Progenitor cell of endocrine pancreas (in vitro differentiated cells): ENCODE results near the gene DLGAP3. TPM values are rescaled to one million over a fixed set of nuclear protein-coding genes. Genes with fewer than 3 reads are reported as not detected.
"Not testable (repeated sequence)": the region's sequence is repeated elsewhere in the genome, so short reads cannot be mapped to it uniquely, and the experiment has no call there.

Experiments used
- DNase-seq: peaks from one replicate; pipeline ENCODE4 v3.0.0; 2021; ENCODE audit warnings: low spot score; ENCODE audit not compliant: unreplicated experiment
- H3K27ac Mint-ChIP-seq: 2 replicates; pipeline ENCODE4 v1.8.0; 2021; ENCODE audit warnings: mild to moderate bottlenecking, moderate library complexity, mixed read lengths
- H3K27me3 Mint-ChIP-seq: 2 replicates; pipeline ENCODE4 v1.8.0; 2021; ENCODE audit warnings: mixed read lengths
- H3K36me3 Mint-ChIP-seq: 2 replicates; pipeline ENCODE4 v1.8.0; 2022; ENCODE audit warnings: mixed read lengths; ENCODE audit not compliant: insufficient read depth
- H3K4me1 Mint-ChIP-seq: 2 replicates; pipeline ENCODE4 v1.8.0; 2021; ENCODE audit warnings: low read depth, mixed read lengths
- H3K4me3 Mint-ChIP-seq: 2 replicates; pipeline ENCODE4 v1.8.0; 2021; ENCODE audit warnings: low read depth, mild to moderate bottlenecking, moderate library complexity, mixed read lengths
- H3K9me3 Mint-ChIP-seq: 2 replicates; pipeline ENCODE4 v1.8.0; 2021; ENCODE audit warnings: low read depth, mixed read lengths
- CTCF ChIP-seq: fragments of 200-600 bp; sonication (generic); IDR thresholded peaks from one replicate; pipeline ENCODE4 v1.5.0; 2021; ENCODE audit warnings: antibody characterized with exemption, mild to moderate bottlenecking; ENCODE audit not compliant: unreplicated experiment
- total RNA-seq: library from RNA; stranded (reverse); gene quantifications from 2 replicates; pipeline ENCODE4 v1.2.1, GENCODE V29; 2021

Gene DLGAP3
- total RNA-seq, 1 donor from 2014 or later: 1.3 TPM

GRCh38 chr1:34946211-34946610 is 16.8 kb upstream of the DLGAP3 start:
- peaks cover 7% of the 10 kb centered on the region for H3K9me3 Mint-ChIP-seq
- H3K27me3 Mint-ChIP-seq: peaks cover 24% of the 10 kb centered on the region
- no peak for DNase-seq
- H3K36me3 Mint-ChIP-seq: no peaks in the 10 kb centered on the region
- no peaks in the 10 kb centered on the region for H3K4me1 Mint-ChIP-seq
- no peak for TF ChIP-seq CTCF
- H3K4me3 Mint-ChIP-seq: no peak overlapping the region
- H3K27ac Mint-ChIP-seq: no peak overlapping the region

- H3K4me3 Mint-ChIP-seq, DNase-seq, H3K4me1 Mint-ChIP-seq, H3K36me3 Mint-ChIP-seq, H3K9me3 Mint-ChIP-seq, H3K27ac Mint-ChIP-seq: not testable (repeated sequence)
- peaks cover 40% of the 10 kb centered on the region for H3K27me3 Mint-ChIP-seq
These were observed 12.3 kb upstream of the DLGAP3 start for GRCh38 chr1:34941798-34942197.

- no peaks in the 10 kb centered on the region for H3K9me3 Mint-ChIP-seq
- peaks cover 83% of the 10 kb centered on the region for H3K27me3 Mint-ChIP-seq
- peaks cover 2% of the 10 kb centered on the region for H3K4me1 Mint-ChIP-seq
- TF ChIP-seq CTCF: no peak
- peak overlapping the region; percentile 47 for H3K4me3 Mint-ChIP-seq
- no peaks in the 10 kb centered on the region for H3K36me3 Mint-ChIP-seq
- no peak overlapping the region for H3K27ac Mint-ChIP-seq
- DNase-seq: no peak
These were observed 1.2 kb upstream of the DLGAP3 start for GRCh38 chr1:34930702-34931071.

GRCh38 chr1:34929853-34930701 is 627 bp upstream of the DLGAP3 start:
- Mint-ChIP-seq H3K36me3 (no peaks in the 10 kb centered on the region), H3K27ac (no peak overlapping the region), H3K27me3 (peaks cover 84% of the 10 kb centered on the region), H3K9me3 (no peaks in the 10 kb centered on the region), H3K4me1 (peaks cover 2% of the 10 kb centered on the region), H3K4me3 (peak overlapping the region; percentile 47)
- no peak for DNase-seq
- peak; percentile 2 for TF ChIP-seq CTCF

GRCh38 chr1:34928699-34929496 is 552 bp downstream of the DLGAP3 start:
- Mint-ChIP-seq H3K9me3 (no peaks in the 10 kb centered on the region), H3K4me3 (peak overlapping the region; percentile 70), H3K27me3 (peaks cover 85% of the 10 kb centered on the region), H3K4me1 (peaks cover 2% of the 10 kb centered on the region), H3K36me3 (no peaks in the 10 kb centered on the region), H3K27ac (no peak overlapping the region)
- TF ChIP-seq CTCF: no peak
- no peak for DNase-seq
